Suprapubic skin (tissue), 4 donors: Measurements from ENCODE around the gene BSPH1. TPM values are rescaled to one million over a fixed set of nuclear protein-coding genes. Genes with fewer than 3 reads are reported as not detected.

Experiments used
- DNase-seq, 2 donors: peaks; one replicate each; pipeline ENCODE4 v3.0.0-alpha.2; 2019; ENCODE audit warnings: low spot score in 2 of 2
- H3K27ac ChIP-seq: fragments of 200-600 bp; sonication (generic); one replicate; pipeline ENCODE4 v1.5.1; 2019
- H3K27me3 ChIP-seq: fragments of 200-600 bp; sonication (generic); one replicate; pipeline ENCODE4 v1.5.1; 2019
- H3K36me3 ChIP-seq: fragments of 200-600 bp; sonication (generic); one replicate; pipeline ENCODE4 v1.5.1; 2019
- H3K4me1 ChIP-seq: fragments of 200-600 bp; sonication (generic); one replicate; pipeline ENCODE4 v1.5.1; 2019
- H3K4me3 ChIP-seq: fragments of 200-600 bp; sonication (generic); one replicate; pipeline ENCODE4 v1.5.1; 2019; ENCODE audit warnings: mild to moderate bottlenecking
- H3K9me3 ChIP-seq: fragments of 200-600 bp; sonication (generic); one replicate; pipeline ENCODE4 v1.5.1; 2019
- CTCF ChIP-seq, 2 donors: fragments of 200-600 bp in 1 of 2; fragments of 450-650 bp in 1 of 2; sonication (generic) in 1 of 2; IDR thresholded peaks; one replicate each; pipeline ENCODE4 v1.5.1; 2016 to 2019; ENCODE audit warnings: antibody characterized with exemption in 2 of 2, mild to moderate bottlenecking in 1 of 2, moderate library complexity in 1 of 2
- EP300 ChIP-seq: sonication (generic); formaldehyde crosslinking; IDR thresholded peaks from one replicate; pipeline ENCODE4 v1.6.1; 2017; ENCODE audit warnings: antibody characterized with exemption
- POLR2A ChIP-seq, 2 donors: fragments of 450-650 bp; IDR thresholded peaks; one replicate each; pipeline ENCODE4 v1.6.1; 2017; ENCODE audit warnings: antibody characterized with exemption in 2 of 2, mild to moderate bottlenecking in 2 of 2, moderate library complexity in 2 of 2
- POLR2AphosphoS5 ChIP-seq, 3 donors: sonication (generic); formaldehyde crosslinking; IDR thresholded peaks; one replicate each; pipeline ENCODE4 v1.6.1; 2017; ENCODE audit warnings: antibody characterized with exemption in 3 of 3
- WGBS: methylation state at CpG from one replicate; pipeline ENCODE4 v1.1.5; 2018; 5-methylcytosine and 5-hydroxymethylcytosine counted together
- total RNA-seq, 4 donors: library from RNA; depleted of rRNA; stranded (reverse); fragments of >200 nt; gene quantifications; one replicate each; pipeline ENCODE4 v1.1.0, GENCODE V29; 2016

Gene BSPH1
- total RNA-seq, 4 donors from 2014 or later: not detected

- no peak for DNase-seq
- no peaks in the 10 kb centered on the region for H3K9me3 ChIP-seq
- WGBS: 74% methylated on average over 6 of the region's 6 CpGs
- no peak overlapping the region for H3K27ac ChIP-seq
- H3K4me3 ChIP-seq: no peak overlapping the region
- no peak for TF ChIP-seq POLR2AphosphoS5 (IDR thresholded peaks at IDR 0.05)
- no peak for TF ChIP-seq CTCF (IDR thresholded peaks at IDR 0.05)
- no peak for TF ChIP-seq POLR2A (IDR thresholded peaks at IDR 0.05)
- TF ChIP-seq EP300: no peak
- H3K36me3 ChIP-seq: no peaks in the 10 kb centered on the region
- peaks cover 14% of the 10 kb centered on the region for H3K27me3 ChIP-seq
- no peaks in the 10 kb centered on the region for H3K4me1 ChIP-seq
Measured at GRCh38 chr19:48006762-48007161, 14.8 kb upstream of the BSPH1 start.

- DNase-seq: no peak
- H3K4me3 ChIP-seq: no peak overlapping the region
- no peaks in the 10 kb centered on the region for H3K4me1 ChIP-seq
- TF ChIP-seq CTCF (IDR thresholded peaks at IDR 0.05) (no peak), POLR2AphosphoS5 (IDR thresholded peaks at IDR 0.05) (no peak), EP300 (no peak), POLR2A (IDR thresholded peaks at IDR 0.05) (no peak)
- peaks cover 21% of the 10 kb centered on the region for H3K27me3 ChIP-seq
- H3K27ac ChIP-seq: no peak overlapping the region
- 74% methylated on average over 6 of the region's 6 CpGs for WGBS
- no peaks in the 10 kb centered on the region for H3K9me3 ChIP-seq
- H3K36me3 ChIP-seq: no peaks in the 10 kb centered on the region
Measured at GRCh38 chr19:48004236-48004635, 12.3 kb upstream of the BSPH1 start.

- 75% methylated on average over 6 of the region's 6 CpGs for WGBS
- H3K4me3 ChIP-seq: no peak overlapping the region
- H3K9me3 ChIP-seq: no peaks in the 10 kb centered on the region
Measured at GRCh38 chr19:48000846-48001245, 8.9 kb upstream of the BSPH1 start.

GRCh38 chr19:47998800-47999199 lies 6.8 kb upstream of the BSPH1 start:
- TF ChIP-seq EP300 (no peak), CTCF (IDR thresholded peaks at IDR 0.05) (no peak), POLR2AphosphoS5 (IDR thresholded peaks at IDR 0.05) (no peak), POLR2A (IDR thresholded peaks at IDR 0.05) (no peak)
- peaks cover 18% of the 10 kb centered on the region for H3K27me3 ChIP-seq
- no peaks in the 10 kb centered on the region for H3K9me3 ChIP-seq
- H3K27ac ChIP-seq: no peak overlapping the region
- no peaks in the 10 kb centered on the region for H3K4me1 ChIP-seq
- 81% methylated on average over 6 of the region's 6 CpGs for WGBS
- no peak for DNase-seq
- no peak overlapping the region for H3K4me3 ChIP-seq
- H3K36me3 ChIP-seq: no peaks in the 10 kb centered on the region

More at GRCh38 chr19:48000846-48001245, 8.9 kb upstream of the BSPH1 start:
- no peaks in the 10 kb centered on the region for H3K36me3 ChIP-seq
- no peaks in the 10 kb centered on the region for H3K4me1 ChIP-seq
- H3K27ac ChIP-seq: no peak overlapping the region
- no peak for TF ChIP-seq EP300
- no peak for TF ChIP-seq CTCF (IDR thresholded peaks at IDR 0.05)
- no peak for TF ChIP-seq POLR2A (IDR thresholded peaks at IDR 0.05)
- no peak for TF ChIP-seq POLR2AphosphoS5 (IDR thresholded peaks at IDR 0.05)
- H3K27me3 ChIP-seq: peaks cover 18% of the 10 kb centered on the region
- DNase-seq: no peak

GRCh38 chr19:47996230-47996727 lies 4.3 kb upstream of the BSPH1 start:
- Histone ChIP-seq H3K27ac (no peak overlapping the region), H3K9me3 (no peaks in the 10 kb centered on the region), H3K27me3 (peaks cover 27% of the 10 kb centered on the region), H3K4me3 (no peak overlapping the region), H3K4me1 (no peaks in the 10 kb centered on the region), H3K36me3 (no peaks in the 10 kb centered on the region)
- no peak for DNase-seq
- TF ChIP-seq EP300: no peak
- WGBS: 77% methylated on average over 1 of the region's 1 CpG
